Stimulated activated CD4-positive, alpha-beta T cell treated with anti-CD3 and anti-CD28 coated beads, Interleukin-1b, Interleukin-23, amount 100 ng/mL, for 4 hours (primary cell): Measurements from ENCODE around the gene ATP8A2.

ENCODE experiments used
- DNase-seq, 2 donors: peaks; one replicate each; pipeline ENCODE4 v3.0.0-alpha.2; 2020; ENCODE audit warnings: low read depth in 2 of 2

The ATP8A2 gene

DNA sequence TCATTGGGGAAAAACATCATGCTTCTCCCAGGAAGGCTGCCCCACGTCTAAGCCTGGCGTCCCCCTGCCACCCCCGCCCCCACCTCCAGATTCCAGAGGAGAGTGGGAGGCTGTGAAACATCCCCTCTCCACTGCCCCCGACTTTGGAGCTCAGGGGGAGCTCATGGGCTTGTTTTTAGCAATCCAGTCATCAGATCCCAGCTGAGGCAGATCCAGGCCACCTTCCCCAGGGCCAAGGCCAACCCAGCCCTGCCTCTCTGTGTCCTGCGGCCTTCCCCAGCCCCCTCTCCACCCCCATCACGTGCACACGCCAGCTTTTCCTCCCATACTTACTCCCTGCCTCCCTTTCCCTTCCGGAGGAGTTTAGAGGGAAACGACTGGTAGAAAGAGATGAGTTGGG is 641.2 kb downstream of the ATP8A2 start:
- no peak for DNase-seq

DNA sequence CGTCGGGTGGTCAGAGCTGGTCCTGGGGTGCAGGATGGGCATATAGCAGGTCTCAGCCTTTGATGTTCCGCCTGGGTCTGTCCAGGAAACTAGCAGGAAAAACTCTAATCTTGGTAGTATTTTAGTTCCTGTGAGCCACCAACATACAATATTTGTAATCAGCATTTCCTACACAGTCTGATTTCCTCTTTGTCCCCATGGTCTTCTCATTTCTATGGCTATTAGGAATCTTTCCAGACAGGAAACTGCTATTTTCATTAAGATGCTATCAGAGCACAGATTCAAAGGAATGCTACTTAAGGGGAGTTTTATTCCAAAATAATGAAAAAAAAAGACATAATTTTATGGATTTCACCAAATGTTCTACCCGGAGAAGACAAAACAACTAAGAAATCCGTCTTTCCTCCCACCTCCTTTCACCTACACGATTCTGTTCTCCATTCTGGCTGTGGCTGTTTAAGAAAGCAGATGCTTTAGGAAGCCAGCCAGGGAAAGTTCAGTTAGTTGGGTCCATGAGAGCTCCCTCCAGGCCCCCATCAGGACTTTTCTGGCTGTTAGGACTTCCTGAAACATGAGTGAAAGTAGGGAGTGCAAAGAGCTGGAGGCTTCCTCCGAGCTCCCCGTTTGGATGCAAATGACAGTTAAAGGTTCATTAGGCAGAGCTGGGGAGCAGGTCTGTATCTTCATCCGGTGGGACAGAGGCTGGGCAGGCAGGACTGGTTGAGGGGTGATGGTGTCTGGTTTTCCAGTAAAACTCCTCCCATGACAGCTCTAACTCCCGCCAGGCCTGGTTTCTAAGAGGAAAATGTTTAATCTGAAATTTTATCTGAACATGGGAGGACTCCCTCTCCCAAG is 643.7 kb downstream of the ATP8A2 start:
- DNase-seq: no peak

DNA sequence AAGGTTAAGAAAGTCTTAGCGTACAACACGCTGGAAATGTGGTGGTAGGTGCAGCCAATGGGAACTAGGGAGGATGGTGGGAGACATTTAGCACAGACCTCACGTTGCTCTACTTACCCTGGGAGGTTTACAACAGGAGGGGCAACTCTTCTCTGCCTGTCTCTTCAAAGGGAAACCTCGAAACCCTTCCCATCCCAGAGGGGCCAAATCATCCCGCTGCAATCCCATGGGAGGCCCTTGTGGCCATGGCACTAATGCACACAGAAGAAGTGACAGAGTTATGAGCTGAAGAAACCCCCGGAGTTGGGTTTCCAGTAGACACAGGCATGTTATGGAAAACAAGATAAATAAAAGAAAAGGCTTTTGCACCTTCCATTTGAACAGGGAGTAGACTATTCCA is 644.4 kb downstream of the ATP8A2 start:
- DNase-seq: no peak

DNA sequence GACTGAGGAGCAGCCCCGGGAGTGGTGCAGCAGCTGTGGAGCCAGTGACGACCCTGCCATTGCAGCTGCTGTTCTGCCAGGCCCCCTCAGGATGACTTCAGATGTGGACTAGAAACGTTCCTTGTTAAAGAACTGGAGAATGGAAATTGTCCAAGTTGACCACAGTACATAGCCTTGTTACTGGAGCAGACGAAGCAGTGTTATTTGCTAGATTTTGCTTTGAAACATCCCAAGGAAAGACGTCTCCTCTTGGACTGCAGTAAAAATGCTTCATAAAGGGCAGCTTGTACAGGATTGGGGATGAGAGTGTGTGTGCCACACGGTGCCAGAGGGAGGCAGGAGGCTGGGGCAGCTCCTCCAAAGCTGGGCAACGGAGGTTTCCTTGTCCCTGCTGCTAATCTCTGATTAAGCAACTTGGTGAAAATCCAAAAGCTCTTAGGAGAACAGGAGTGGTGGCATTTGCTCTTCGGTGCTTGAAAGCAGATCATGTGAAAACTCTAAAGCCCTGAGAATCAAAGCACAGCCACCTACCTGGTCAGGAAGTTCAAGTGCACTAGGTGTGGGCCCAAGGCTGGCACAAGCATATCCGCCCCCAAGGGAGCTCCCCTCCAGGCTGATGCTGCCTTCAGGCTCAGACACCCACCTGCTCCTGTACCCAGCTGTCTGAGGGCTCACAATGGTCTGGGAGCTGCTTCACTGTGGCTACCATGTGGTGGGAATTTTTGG is 645.6 kb downstream of the ATP8A2 start:
- DNase-seq: no peak

DNA sequence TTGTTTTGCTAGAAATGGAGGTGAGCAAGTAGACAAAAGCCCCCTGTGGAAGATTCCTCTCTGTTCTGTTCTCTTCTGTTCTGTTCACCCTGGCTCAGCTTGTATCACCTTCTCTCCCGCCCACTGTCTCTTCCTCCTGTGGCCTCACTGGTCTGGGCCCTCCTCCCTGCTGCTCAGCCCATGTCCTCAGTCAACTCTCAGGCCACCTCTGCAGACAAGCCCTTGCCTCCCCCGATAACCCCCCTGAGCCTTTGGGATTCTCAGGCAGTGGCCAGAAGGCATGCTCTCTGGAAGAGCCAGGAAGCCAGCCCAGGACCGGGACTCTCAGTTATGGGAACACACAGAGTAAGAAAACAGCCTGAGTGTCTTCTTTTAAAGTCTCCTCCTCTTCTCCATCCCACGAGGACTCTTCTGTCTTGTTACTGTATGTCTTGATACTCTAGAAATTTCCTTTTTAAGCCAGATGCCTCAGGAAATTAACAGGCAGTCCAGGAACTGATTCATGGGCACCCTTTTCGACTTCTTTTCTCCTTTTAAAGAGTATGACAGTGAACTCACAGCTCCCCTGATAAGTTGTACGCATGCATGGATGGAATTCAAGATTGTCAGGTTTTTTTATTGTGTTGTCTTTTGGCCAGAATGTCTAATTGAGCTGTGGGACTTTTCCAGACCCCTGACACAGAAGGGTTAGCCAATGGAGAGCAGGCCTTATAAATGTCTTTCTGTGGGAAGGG is 646.3 kb downstream of the ATP8A2 start:
- no peak for DNase-seq

DNA sequence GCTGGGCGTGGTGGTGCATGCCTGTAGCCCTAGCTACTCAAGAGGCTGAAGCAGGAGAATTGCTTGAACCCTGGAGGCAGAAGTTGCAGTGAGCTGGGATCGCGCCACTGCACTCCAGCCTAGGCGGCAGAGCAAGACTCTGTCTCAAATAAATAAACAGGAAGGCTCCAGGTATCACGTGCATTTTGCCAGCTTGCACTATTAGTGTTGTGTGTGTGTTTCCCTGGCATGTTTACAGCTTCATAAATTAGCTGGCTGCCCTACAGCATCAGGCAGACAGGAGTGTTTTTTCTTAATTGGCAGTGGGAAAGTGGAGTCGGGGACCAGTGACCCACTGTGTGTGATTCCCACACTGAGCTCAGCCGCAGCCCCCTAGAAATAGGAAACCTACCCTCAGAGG is 647.5 kb downstream of the ATP8A2 start:
- DNase-seq: no peak

DNA sequence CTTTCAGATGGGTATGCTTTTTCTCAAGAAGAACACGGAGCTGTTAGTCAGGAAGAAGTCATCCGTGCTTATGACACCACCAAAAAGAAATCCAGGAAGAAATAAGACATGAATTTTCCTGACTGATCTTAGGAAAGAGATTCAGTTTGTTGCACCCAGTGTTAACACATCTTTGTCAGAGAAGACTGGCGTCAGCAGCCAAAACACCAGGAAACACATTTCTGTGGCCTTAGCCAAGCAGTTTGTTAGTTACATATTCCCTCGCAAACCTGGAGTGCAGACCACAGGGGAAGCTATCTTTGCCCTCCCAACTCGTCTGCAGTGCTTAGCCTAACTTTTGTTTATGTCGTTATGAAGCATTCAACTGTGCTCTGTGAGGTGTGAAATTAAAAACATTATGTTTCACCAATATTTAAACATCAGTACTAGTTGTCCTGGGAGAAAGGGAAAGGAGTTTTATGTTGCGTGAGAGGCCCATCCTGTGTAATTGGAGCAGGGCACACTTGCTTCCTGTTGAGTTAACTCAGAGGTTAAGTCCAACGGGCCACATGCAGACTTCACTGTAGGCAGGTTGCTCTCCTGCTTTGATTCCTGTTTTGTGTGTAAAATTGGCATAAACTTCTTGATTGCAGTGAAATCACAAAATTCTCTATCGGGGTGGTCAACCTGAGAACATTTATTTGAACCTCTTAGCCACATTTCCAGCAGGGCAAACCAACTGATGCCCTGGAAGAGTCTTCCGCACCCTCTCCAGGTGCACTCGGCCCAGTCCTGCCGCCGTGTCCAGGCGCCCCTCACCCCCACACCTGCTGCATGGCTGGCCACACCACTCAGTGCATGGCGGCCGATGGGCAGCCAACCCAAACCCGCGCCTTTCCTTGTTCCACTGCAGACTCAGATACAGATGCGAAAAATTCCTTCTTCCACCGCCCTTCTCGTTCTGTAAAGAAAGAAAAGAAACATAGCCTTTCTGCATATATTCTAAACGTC is 648.4 kb downstream of the ATP8A2 start:
- DNase-seq: no peak

- no peak for DNase-seq
Observed at GRCh38 chr13:26020891-26021290, 649.1 kb downstream of the ATP8A2 start.

GRCh38 chr13:26021516-26021915 is 649.7 kb downstream of the ATP8A2 start:
- no peak for DNase-seq

DNA sequence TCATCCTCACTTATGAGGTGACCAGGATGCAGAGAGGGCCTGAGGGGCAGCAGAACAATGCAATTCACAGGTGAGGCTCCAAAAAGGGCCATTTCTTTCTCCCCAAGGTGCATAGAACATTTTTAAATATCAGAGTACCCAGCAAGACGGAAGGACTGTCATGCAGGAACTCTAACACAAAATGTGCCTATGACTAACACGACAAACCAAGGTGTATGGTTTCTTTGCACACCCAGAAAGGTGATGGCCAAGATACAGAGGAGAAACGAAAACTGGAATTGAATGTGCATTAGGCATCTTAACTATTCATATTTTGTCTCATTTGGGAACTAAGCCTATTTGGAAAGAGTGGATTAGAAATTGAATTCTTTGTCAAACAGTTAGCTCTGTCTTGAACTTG is 650.2 kb downstream of the ATP8A2 start:
- no peak for DNase-seq

- no peak for DNase-seq
Observed at GRCh38 chr13:26022538-26023292, 650.9 kb downstream of the ATP8A2 start.

GRCh38 chr13:26024558-26024957 is 652.8 kb downstream of the ATP8A2 start:
- no peak for DNase-seq

- DNase-seq: no peak
Observed at GRCh38 chr13:26025196-26025595, 653.4 kb downstream of the ATP8A2 start.

GRCh38 chr13:26025771-26026170 is 654.0 kb downstream of the ATP8A2 start:
- DNase-seq: no peak

- no peak for DNase-seq
Observed at GRCh38 chr13:26026211-26026610, 654.4 kb downstream of the ATP8A2 start.

- no peak for DNase-seq
Observed at GRCh38 chr13:26029581-26030136, 657.9 kb downstream of the ATP8A2 start.

- DNase-seq: no peak
Observed at GRCh38 chr13:26030331-26030730, 658.6 kb downstream of the ATP8A2 start.

- DNase-seq: no peak
Observed at GRCh38 chr13:26034018-26034417, 662.2 kb downstream of the ATP8A2 start.

DNA sequence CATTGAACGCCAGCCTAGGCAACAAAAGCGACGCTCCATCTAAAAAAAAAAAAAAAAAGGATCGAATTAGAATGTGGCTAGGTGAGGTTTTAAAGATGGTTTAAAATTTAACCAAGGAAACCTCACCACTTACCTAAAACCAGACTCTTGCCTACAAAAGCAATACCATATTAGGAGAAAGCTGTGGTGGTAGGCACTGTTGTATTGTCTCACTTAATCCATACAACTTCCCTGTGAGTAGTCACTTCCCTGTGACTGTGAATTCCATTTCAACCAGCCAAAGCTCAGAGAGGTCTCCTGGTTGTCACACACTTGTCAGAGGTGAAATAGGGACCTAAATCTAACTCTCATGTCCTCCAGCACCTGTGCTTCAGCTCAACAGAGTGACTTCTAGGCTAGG is 664.6 kb downstream of the ATP8A2 start:
- DNase-seq: no peak

DNA sequence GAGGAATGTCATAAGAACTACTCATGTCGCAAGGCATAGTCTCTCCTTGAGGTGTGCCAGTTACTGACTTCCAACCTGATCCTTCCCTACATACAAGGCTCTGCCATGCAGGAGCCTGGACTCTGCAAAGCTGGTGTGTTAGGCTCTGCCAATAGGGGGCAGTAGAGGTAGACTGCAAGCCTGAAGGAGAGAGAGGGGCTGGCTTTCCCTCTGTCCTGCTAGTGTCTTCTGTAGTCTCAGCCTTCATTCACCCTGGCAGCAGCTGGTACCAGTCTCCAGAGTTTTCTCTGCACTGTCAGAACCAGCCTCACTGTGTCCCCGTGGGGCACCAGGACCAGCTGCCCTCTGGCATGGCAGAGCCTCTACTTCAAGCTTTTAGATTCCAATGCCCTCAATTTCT is 665.5 kb downstream of the ATP8A2 start:
- no peak for DNase-seq
